Measurements from ENCODE around the gene OBSL1.

DNA sequence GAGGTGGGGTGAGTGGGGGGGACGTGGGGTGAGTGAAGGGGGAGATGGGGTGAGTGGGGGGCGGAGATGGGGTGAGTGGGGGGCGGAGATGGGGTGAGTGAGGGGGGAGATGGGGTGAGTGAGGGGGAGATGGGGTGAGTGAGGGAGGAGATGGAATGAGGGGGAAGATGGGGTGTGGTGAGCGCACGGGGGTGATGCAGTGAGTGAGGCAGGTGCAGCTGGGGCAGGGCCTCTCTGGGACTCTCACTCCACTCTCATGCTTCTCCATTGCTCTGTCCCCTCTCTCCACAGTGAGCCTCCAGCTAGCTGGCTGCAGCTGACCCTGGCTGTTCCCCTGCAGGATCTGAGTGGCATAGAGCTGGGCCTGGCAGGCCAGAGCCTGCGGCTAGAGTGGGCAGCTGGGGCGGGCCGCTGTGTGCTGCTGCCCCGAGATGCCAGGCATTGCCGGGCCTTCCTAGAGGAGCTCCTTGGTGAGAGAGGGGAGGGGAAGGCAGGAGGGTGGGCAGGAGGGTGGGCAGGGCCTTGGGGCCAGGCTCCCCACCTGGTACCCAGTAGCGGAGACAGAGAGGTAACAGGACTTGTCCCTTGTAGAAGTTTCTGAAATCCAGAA, 42.2 kb upstream of the OBSL1 start:
- TF ChIP-seq POLR2AphosphoS5 (IDR thresholded peaks at IDR 0.05): no peak
- TF ChIP-seq, protein P1, sequence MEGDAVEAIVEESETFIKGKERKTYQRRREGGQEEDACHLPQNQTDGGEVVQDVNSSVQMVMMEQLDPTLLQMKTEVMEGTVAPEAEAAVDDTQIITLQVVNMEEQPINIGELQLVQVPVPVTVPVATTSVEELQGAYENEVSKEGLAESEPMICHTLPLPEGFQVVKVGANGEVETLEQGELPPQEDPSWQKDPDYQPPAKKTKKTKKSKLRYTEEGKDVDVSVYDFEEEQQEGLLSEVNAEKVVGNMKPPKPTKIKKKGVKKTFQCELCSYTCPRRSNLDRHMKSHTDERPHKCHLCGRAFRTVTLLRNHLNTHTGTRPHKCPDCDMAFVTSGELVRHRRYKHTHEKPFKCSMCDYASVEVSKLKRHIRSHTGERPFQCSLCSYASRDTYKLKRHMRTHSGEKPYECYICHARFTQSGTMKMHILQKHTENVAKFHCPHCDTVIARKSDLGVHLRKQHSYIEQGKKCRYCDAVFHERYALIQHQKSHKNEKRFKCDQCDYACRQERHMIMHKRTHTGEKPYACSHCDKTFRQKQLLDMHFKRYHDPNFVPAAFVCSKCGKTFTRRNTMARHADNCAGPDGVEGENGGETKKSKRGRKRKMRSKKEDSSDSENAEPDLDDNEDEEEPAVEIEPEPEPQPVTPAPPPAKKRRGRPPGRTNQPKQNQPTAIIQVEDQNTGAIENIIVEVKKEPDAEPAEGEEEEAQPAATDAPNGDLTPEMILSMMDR (IDR thresholded peaks at IDR 0.05): no peak
- TF ChIP-seq EP300 (IDR thresholded peaks at IDR 0.05): no peak
- TF ChIP-seq POLR2A (IDR thresholded peaks at IDR 0.05): no peak

All from upper lobe of left lung (tissue), 4 donors.